Activated naive CD4-positive, alpha-beta T cell (primary cell): Measurements from ENCODE around the gene LRRC27.

Source experiments
- DNase-seq, 4 experiments: peaks; one replicate each; lab custom pipeline; 2025; lab: John Stamatoyannopoulos, UW

The LRRC27 gene

DNA sequence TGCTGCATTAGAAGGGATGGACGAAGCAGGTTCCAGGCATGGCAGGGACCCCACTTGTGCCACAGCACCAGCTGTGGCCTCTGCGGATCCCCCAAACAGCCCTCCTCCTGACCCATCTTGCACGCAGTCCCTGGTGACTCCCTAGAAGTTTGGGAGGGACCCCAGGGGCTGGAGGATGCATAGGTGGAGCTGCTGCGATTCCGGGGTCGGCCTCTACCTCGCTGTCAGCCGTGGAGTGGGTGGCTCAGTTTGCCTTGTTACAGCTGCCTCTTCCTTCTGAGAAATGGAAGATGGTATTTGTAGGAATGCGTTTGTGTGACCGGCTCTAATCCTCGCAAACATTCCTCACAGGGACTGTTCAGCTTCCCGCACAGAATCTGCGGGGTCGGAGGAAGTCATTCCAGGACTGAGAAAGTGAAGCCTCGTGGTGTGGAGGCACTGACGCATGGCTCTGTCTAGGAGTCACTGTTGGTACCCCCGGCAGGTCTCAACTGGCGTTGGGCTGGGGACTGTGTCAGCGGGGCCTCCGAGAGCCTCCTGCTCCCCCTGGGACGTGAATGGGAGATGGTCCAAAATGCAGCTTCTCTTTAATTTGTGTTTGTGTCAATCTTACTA, 82.5 kb downstream of the LRRC27 start:
- no peak for DNase-seq

DNA sequence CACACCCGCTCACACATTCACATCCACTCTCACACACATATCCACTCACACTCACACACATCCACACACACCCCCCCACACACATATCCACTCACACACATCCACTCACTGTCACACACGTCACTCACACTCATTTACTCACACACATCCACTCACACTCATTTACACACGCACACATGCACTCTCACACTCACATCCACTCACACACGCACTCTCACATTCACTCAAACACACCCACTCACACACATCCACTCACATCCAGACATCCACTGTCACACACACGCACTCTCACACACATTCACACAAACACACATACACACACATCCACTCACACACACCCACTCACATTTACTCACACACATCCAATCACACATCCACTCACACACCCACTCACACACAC, 83.3 kb downstream of the LRRC27 start:
- no peak for DNase-seq

DNA sequence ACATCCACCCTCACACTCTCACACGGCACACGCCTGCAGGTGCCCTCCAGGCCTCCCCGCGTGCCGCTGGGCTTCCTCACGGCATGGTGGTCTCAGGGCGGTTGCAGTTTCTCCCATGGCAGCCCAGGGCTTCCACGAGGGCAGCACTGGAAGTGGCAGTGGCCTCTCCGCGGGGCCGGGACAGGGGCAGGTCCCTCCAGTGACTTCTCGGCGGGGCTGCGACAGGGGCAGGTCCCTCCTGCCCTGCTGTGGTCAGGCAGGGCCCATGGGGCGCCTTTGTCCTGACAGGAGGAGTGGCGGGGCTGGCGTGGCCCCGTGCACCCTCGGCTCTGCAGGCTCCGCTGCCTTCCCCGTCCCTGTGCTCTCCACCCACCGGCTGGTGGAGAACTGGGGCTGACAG, 84.0 kb downstream of the LRRC27 start:
- DNase-seq: no peak

DNA sequence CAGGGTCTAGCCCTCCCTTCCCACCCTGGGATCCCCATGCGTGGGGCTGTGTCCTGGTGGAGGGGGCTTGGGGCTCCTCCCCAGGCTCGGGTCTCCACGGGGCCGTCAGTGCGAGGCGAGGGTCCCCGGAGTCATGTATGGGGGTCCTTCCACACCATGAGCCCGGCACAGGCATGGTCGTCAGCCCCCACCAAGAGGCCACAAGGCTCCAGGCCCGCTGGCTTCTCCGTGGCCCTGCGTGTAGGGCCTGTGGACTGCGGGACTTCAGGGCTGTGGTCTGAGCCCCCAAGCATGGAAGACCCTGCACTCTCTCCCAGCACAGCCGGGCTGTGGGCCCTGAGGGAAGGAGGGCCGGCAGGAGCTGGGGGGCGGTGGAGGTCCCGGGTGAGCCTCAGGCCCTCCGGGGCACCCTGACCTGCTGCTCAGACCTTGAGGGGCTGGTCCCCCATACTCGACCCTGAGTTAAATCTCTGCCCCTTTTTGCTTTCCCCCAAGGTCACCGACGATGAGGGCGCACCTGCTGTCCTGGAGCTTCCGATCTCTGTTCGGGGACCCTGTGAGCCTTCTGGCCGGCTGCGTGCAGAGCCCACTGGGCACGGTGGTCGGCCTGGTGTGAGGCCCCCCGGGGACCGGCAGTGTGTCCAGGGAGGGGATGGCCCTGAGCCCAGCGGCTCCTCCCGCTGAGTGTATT, 84.7 kb downstream of the LRRC27 start:
- DNase-seq: no peak

DNA sequence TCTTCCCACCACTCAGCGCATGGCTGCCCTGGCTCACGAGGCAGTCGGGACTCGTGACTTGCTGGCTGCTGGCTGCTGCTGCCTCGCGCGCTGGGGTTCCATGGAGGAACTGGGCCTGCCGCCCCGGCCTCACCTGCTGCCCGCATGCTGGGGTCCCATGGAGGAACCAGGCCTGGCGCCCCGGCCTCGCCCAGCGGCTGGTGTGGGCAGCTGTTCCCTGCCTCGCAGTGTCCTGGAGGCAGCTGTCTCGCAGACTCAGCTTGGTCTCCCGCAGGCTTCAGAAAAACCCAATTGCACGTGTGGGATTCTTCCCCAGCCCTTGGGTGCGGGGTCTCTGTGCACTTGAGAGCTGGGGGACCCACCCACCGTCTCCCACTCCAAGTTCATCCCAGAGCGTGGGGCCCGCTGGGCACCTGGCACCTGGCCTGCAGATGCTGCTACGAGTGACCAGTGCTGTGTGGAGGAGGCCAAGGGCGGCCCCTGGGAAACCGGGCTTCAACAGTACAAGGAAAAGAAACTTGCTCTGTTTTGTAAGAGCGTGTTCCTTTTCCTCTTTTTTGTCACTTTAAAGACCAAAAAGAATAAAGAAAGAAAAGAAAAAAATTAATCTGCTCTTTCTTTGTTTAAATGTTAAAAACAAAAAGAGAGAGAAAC, 85.4 kb downstream of the LRRC27 start:
- DNase-seq: no peak

DNA sequence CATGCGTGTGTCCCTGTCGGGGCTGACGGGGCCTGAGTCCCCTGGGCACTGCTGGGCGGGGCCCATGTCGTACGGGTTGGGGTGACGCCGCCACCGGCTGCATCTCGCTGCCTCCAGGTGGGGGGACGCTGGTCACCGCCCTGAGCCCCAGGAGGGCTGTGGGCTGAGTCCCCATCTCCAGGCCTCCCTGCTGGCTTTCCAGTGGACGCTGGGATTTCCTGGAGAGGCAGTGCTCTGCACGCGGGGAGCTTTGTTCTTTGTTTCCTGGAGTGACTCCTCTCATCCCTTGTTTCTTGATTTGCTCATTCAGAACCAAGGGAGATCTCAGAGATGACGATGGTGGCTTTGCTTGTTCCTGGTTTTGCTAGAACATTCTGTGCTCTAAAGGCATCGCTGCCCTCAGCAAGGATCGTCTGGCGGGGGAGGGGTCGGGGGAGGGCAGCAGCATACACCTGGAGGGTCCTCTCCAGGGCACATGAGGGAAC, 86.0 kb downstream of the LRRC27 start:
- DNase-seq: no peak

DNA sequence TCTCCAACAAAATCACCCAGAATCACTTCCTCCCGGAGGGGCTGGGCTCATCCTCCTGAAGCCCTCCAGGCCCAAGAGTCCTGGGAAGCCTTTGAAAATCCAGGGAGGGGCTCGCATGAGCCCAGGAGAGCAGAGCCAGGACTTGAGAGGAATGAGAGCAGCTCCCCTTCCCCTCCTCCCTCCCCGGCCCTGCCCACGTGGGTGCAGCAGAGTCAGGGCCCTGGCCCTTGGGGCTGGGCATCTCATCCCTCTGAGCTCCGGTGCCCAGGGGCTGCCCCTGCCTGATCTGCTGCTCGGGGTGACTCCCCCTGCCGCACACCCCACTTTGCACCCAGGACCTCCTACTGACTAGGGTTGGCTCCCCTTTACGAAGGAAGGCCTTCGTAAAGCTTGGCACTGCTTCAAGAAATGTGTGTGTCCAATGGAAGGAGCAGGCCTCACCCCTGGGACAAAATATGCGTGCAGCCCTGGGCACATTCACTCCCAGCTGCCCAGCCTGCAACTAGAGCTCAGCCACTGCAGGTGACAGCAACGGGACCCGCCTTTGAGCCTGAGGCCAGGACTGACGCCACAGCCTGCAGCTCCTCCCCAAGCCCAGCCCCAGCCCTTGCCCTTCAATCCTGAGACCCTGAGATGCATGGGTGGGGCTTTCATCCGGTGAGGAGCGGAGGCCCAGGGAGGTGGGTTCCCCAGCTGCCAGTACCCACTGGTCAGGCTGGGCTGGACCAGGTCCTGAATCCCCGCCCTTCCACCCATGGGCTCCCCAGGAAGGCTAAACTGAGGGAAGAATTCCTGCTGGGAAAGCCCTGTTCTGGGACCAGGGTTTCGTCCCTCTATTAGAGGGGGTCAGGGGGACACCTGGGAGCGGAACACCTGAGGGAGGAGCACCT, 86.8 kb downstream of the LRRC27 start:
- no peak for DNase-seq

DNA sequence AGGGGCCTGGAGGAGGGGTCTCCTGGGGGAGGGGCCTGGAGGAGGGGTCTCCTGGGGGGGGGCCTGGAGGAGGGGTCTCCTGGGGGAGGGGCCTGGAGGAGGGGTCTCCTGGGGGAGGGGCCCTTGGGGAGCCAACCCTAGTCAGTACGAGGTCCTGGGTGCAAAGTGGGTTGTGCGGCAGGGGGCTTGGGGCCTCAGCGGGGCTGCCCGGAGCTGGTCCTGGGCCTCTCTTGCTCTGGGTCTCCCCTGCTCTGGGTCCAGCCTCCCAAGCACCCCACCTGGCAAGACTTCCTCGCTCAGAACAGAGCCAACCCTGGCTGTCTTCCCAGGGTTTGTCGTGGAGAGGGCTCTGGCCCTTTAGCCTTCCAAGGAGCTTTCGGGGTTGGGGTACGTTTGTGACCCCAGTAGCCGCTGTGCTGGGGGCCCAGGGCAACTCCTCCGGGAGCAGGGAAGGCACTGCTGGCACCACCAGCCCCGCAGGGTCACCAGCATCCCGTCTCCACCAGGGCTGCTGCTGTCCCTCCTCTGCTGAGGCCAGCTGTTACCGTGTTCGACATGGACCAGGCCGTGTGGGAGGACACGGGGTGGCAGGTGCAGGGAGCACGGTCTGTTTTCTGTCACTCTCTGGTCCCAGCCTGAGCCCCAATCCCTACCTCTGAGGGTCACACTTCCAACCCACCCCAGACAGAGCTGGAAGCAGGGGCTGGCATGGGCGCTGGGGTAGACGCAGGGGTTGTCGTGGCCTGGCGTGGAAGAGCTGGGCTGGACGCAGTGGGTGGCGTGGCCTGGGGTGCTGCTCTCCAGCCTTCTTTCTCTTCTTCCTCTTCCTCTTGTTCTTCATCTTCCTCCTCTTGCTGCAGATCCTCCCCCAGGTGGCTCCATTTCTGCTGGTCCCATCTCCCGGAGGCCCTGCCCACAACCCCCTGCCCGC, 87.8 kb downstream of the LRRC27 start:
- no peak for DNase-seq

DNA sequence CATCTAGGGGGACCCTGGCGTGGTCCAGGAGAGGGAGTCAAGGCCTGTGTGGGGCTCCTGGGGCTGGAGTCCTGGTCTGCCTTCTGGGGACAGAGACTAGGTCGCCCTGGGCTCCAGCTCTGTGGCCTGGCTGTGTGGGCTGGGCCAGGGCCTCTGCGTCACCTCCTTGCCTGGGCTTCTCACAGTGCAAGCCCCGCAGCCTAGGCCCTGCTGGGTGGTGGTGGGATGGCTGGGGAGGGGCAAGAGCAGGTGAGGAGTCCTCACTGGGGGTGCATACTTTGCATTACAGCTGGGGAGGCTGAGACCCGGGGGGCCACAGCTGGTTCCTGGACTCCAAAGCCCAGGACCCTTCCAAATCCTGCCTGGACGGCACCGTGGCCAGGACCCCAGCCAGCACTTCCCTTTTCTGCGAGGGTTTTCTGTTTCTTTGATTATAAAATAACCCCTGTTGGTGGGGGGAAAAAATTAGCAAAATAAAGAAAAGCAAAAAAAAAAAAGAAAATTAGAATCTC, 88.5 kb downstream of the LRRC27 start:
- no peak for DNase-seq

DNA sequence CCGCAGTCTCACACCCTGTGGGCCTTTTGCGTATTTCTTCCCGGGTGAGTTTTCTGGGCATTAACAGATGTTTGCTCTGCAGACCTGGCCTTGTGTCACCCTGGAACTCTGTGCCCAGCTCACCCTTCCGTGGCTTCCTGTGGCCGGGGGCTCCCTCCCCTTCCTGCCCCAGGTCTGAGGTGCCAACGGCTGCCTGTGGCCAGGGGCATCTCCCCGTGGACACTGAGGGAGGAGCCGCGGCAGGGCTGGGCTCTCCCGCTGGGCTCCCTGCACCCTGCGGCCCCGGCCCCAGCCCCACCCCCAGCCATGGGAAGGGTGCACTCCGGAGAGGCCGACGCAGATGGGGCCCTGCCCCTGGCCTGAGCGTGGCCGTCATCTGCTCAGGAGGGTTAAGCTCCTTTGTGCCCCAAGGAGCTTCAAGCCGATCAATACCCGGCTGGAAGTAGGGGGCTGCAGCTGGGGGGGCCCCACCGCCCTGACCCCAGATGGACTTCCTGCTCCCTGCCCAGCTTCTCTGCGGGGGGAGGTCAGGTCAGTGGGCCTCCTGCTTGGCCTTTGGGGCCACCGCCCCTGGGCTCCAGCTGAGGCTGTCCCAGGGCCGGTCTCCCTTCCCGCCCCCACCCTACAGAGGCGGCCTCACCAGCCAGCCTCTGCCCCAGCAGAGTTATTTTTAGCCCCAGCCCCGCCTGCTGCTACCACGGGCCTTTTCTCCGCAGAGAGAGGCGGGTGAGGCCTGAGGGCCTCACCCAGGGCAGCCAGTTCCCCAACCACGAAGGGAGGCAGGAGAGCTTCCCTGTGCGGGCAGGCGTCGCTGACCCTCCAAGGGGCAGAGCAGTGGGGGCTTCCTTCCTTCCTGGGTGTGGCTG, 89.2 kb downstream of the LRRC27 start:
- DNase-seq: no peak

- no peak for DNase-seq
Observed at GRCh38 chr10:132421847-132422751, 90.1 kb downstream of the LRRC27 start.

GRCh38 chr10:132422903-132423825, 91.2 kb downstream of the LRRC27 start:
- no peak for DNase-seq

- no peak for DNase-seq
Observed at GRCh38 chr10:132423966-132424861, 92.2 kb downstream of the LRRC27 start.

- DNase-seq: no peak
Observed at GRCh38 chr10:132425029-132425756, 93.2 kb downstream of the LRRC27 start.

DNA sequence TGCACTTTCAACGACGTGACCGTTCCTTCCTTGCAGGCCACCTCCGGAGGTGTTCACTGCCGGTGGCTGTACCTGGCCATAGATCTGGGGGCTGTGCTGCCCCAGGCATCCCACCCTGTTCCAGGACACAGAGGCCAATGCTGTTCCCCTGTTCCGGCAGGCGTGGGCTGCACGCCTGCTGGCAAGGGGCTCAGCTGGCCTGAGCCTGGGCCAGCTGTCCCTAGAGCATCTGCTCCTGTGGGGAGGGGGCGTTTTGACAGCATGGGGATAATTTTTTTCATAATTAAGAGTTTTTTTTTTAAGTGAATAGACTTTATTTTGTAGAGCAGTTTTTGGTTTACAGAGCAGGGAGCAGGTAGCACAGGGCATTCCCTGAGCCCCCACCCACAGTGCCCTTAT, 93.8 kb downstream of the LRRC27 start:
- DNase-seq: no peak
